Measurements from ENCODE around the gene MBOAT2. TPM values are rescaled to one million over a fixed set of nuclear protein-coding genes. Genes with fewer than 3 reads are reported as not detected.

MBOAT2 gene
- total RNA-seq, 2 donors from 2014 or later = 34.3 to 51.1 TPM

DNA sequence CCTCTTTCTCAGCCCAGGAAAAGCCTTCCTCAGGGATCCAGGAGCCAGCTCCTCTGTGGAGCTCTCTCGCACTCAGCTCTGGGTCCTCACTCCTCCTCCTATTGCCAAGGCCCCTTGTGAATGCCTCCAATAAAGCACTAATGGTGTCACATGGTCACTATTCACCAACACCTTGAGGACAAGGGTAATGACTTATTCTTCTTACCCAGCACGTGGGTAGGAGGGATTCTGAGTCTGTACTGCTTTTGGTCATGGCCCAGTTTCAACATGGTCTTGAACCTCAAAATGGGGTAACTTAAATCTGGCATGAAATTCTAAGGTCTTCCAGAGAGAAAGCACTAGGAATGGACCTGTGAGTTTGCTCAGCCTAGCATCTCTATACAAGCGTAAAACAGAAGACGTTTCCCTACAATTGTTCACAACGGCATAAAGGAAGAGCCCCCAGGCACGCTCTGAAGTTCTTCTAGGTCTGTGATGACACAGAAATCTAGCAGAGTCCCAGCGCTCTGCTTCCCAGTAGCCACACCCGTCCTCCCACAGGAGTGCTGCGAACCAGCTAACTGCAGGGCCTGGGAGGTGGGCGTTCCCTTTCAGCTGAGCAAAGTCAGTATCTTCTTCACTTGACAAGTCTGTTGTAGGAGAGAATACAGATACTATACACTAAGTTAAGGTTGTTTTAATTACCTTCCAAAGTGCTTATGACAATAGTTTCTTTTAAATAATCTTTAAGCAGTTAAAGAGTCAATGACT lies 151.5 kb downstream of the MBOAT2 start:
- Histone ChIP-seq H3K9me3 (no peaks in the 10 kb centered on the region), H3K36me3 (no peaks in the 10 kb centered on the region), H3K27me3 (no peaks in the 10 kb centered on the region), H3K9ac (ENCODE audit: low read depth in 2 of 2, low read length in 2 of 2) (no peak overlapping the region), H3K27ac (no peak overlapping the region), H3K4me1 (no peaks in the 10 kb centered on the region), H3K4me3 (no peak overlapping the region)
- TF ChIP-seq, protein P1, sequence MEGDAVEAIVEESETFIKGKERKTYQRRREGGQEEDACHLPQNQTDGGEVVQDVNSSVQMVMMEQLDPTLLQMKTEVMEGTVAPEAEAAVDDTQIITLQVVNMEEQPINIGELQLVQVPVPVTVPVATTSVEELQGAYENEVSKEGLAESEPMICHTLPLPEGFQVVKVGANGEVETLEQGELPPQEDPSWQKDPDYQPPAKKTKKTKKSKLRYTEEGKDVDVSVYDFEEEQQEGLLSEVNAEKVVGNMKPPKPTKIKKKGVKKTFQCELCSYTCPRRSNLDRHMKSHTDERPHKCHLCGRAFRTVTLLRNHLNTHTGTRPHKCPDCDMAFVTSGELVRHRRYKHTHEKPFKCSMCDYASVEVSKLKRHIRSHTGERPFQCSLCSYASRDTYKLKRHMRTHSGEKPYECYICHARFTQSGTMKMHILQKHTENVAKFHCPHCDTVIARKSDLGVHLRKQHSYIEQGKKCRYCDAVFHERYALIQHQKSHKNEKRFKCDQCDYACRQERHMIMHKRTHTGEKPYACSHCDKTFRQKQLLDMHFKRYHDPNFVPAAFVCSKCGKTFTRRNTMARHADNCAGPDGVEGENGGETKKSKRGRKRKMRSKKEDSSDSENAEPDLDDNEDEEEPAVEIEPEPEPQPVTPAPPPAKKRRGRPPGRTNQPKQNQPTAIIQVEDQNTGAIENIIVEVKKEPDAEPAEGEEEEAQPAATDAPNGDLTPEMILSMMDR (IDR thresholded peaks at IDR 0.05) = no peak
- no peak for DNase-seq
- intact Hi-C loops (cut with DNase I) = no loop called here

GRCh38 chr2:8850845-8851487 lies 152.5 kb downstream of the MBOAT2 start:
- no peaks in the 10 kb centered on the region for H3K4me1 ChIP-seq
- intact Hi-C loops (cut with DNase I) = no loop called here
- H3K4me3 ChIP-seq = no peak overlapping the region
- no peak overlapping the region for H3K27ac ChIP-seq
- no peaks in the 10 kb centered on the region for H3K27me3 ChIP-seq
- no peaks in the 10 kb centered on the region for H3K36me3 ChIP-seq
- no peaks in the 10 kb centered on the region for H3K9me3 ChIP-seq
- no peak for DNase-seq
- TF ChIP-seq, protein P1 (IDR thresholded peaks at IDR 0.05) = no peak
- no peak overlapping the region for H3K9ac ChIP-seq (ENCODE audit: low read depth in 2 of 2, low read length in 2 of 2)

GRCh38 chr2:8849327-8849726 lies 154.2 kb downstream of the MBOAT2 start:
- H3K36me3 ChIP-seq = no peaks in the 10 kb centered on the region
- H3K9me3 ChIP-seq = no peaks in the 10 kb centered on the region
- TF ChIP-seq, protein P1 (IDR thresholded peaks at IDR 0.05) = no peak
- DNase-seq = no peak
- H3K9ac ChIP-seq (ENCODE audit: low read depth in 2 of 2, low read length in 2 of 2) = no peak overlapping the region
- no peak overlapping the region for H3K27ac ChIP-seq
- no peaks in the 10 kb centered on the region for H3K4me1 ChIP-seq
- H3K4me3 ChIP-seq = no peak overlapping the region
- H3K27me3 ChIP-seq = no peaks in the 10 kb centered on the region
- intact Hi-C loops (cut with DNase I) = no loop called here

DNA sequence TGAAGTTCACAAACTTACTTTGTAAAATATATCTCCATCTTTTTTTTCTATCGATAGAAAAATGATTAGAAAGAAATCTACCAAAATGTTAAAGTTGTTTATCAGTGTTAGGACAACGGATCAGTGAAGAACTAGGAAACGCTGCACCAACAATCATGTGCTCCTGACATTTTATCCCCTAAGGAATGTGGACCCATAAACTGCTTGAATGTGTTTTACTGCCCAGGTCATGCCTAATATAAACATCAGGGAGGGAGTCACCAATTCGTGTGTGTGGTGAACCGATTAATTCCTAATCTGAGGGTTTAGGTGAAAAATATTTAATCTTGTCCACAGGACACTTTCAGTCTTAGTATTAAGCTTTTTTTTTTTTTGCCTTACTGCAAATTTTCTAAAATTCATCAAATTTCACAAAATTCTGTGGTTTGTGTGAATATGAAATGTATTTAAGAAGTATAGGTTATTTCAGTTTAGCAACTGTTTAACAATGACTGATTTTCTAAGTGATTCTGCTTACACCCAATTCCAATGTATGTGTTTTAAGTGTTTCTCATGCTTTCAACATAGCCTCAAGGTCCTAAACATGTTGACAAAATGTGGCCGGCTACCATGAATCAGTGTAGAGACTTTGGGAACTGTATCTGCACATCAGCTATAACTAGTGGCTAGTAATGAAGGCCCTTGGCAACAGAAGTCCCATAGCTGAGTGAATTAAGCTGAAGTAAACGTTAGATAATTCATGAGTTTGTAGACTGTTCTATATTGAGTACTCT lies 155.0 kb downstream of the MBOAT2 start:
- no peak overlapping the region for H3K9ac ChIP-seq (ENCODE audit: low read depth in 2 of 2, low read length in 2 of 2)
- intact Hi-C loops (cut with DNase I) = no loop called here
- H3K36me3 ChIP-seq = no peaks in the 10 kb centered on the region
- TF ChIP-seq, protein P1 (IDR thresholded peaks at IDR 0.05) = no peak
- H3K4me3 ChIP-seq = no peak overlapping the region
- no peaks in the 10 kb centered on the region for H3K4me1 ChIP-seq
- no peak overlapping the region for H3K27ac ChIP-seq
- no peak for DNase-seq
- H3K27me3 ChIP-seq = no peaks in the 10 kb centered on the region
- H3K9me3 ChIP-seq = no peaks in the 10 kb centered on the region

DNA sequence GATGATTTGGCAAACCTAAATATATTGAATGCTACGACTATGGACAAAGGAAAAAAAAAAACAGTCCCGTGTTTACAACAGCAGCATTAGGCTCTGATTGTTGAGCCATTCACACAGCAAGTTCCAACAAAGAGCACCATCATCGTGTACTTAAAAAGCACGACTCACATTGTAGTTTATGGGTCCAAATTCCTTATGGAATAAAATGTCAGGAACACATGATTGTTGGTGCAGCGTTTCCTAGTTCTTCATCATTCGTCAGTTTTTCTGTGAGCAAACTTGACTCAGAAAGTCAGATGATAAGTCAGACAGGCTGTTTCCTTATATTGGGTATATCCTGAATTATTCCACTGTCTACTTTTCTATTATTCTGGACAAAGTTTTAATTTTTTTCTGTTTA lies 156.1 kb downstream of the MBOAT2 start:
- TF ChIP-seq, protein P1 (IDR thresholded peaks at IDR 0.05) = no peak
- Histone ChIP-seq H3K4me1 (no peaks in the 10 kb centered on the region), H3K27ac (no peak overlapping the region), H3K27me3 (no peaks in the 10 kb centered on the region), H3K9me3 (no peaks in the 10 kb centered on the region), H3K4me3 (no peak overlapping the region), H3K9ac (ENCODE audit: low read depth in 2 of 2, low read length in 2 of 2) (no peak overlapping the region), H3K36me3 (no peaks in the 10 kb centered on the region)
- intact Hi-C loops (cut with DNase I) = no loop called here
- no peak for DNase-seq

Data from colonic mucosa (tissue), 4 donors.